DND-41 (cell line): ENCODE data around the gene MYO18B.

Experiments used
- ATAC-seq: fragments of 200-7000 bp; cut with Tn5 transposase; 3 replicates; pipeline ENCODE4 v1.9.1; 2021; ENCODE audit warnings: low read depth; ENCODE audit not compliant: insufficient read depth
- DNase-seq: peaks from one replicate; pipeline ENCODE4 v3.0.0-alpha.2; 2020
- H2AFZ ChIP-seq: 2 replicates; pipeline ENCODE4 v1.6.0; 2012; ENCODE audit warnings: low read depth, low read length
- H3K27ac ChIP-seq: 2 replicates; pipeline ENCODE4 v1.5.1; 2012; ENCODE audit warnings: low read length, inconsistent platforms
- H3K27me3 ChIP-seq: fragments of 200-600 bp; sonication (generic); 2 replicates; pipeline ENCODE4 v1.6.0; 2012; ENCODE audit warnings: low read length, mild to moderate bottlenecking, inconsistent platforms; ENCODE audit not compliant: insufficient read depth, poor library complexity
- H3K36me3 ChIP-seq: 2 replicates; pipeline ENCODE4 v1.5.1; 2012; ENCODE audit warnings: low read length, inconsistent platforms; ENCODE audit not compliant: insufficient read depth
- H3K4me1 ChIP-seq: 2 replicates; pipeline ENCODE4 v1.5.1; 2012; ENCODE audit warnings: mild to moderate bottlenecking, low read length; ENCODE audit not compliant: insufficient read depth
- H3K4me2 ChIP-seq: 2 replicates; pipeline ENCODE4 v1.6.0; 2012; ENCODE audit warnings: mild to moderate bottlenecking, moderate library complexity, low read length, inconsistent platforms; ENCODE audit not compliant: insufficient read depth
- H3K4me3 ChIP-seq, 2 experiments: fragments of 200-600 bp in 1 of 2; shearing (Covaris generic) in 1 of 2; 2 replicates each; pipeline ENCODE4 v1.5.1; 2012 to 2016; ENCODE audit warnings: inconsistent platforms in 2 of 2, low read length in 2 of 2, mild to moderate bottlenecking in 2 of 2, low read depth in 1 of 2, moderate library complexity in 1 of 2
- H3K79me2 ChIP-seq: 2 replicates; pipeline ENCODE4 v1.6.0; 2012; ENCODE audit warnings: low read length, inconsistent platforms; ENCODE audit not compliant: insufficient read depth
- H3K9ac ChIP-seq: 2 replicates; pipeline ENCODE4 v1.6.0; 2012; ENCODE audit warnings: low read depth, mild to moderate bottlenecking, inconsistent platforms, low read length, moderate library complexity
- H3K9me3 ChIP-seq: 2 replicates; pipeline ENCODE4 v1.5.1; 2012; ENCODE audit warnings: low read length, moderate library complexity, mild to moderate bottlenecking, inconsistent platforms; ENCODE audit not compliant: insufficient read depth, severe bottlenecking
- H4K20me1 ChIP-seq: 2 replicates; pipeline ENCODE4 v1.6.0; 2012; ENCODE audit warnings: low read length; ENCODE audit not compliant: insufficient read depth
- CTCF ChIP-seq: IDR thresholded peaks from 2 replicates; pipeline ENCODE4 v1.5.1; 2012; ENCODE audit warnings: borderline replicate concordance, low read length, moderate library complexity, mild to moderate bottlenecking; ENCODE audit not compliant: poor library complexity, severe bottlenecking; ENCODE audit errors: extremely low read depth
- EZH2 ChIP-seq: IDR thresholded peaks from 3 replicates; pipeline ENCODE4 v1.6.1; 2012; ENCODE audit warnings: borderline replicate concordance, low read depth, mild to moderate bottlenecking, moderate library complexity, low read length, inconsistent platforms; ENCODE audit not compliant: severe bottlenecking

MYO18B gene

GRCh38 chr22:25930083-25930482, 188.1 kb downstream of the MYO18B start:
- Histone ChIP-seq H3K9ac (no peak overlapping the region), H3K79me2 (no peaks in the 10 kb centered on the region), H3K4me3 (no peak overlapping the region), H3K4me2 (no peak overlapping the region), H2AFZ (no peak overlapping the region), H3K9me3 (no peaks in the 10 kb centered on the region), H3K36me3 (no peaks in the 10 kb centered on the region), H3K27me3 (no peaks in the 10 kb centered on the region), H3K27ac (no peak overlapping the region), H3K4me1 (no peaks in the 10 kb centered on the region), H4K20me1 (no peaks in the 10 kb centered on the region)
- no peak for DNase-seq
- no peak for TF ChIP-seq EZH2
- no peak for TF ChIP-seq CTCF
- no peak for ATAC-seq

GRCh38 chr22:25930788-25931310, 188.9 kb downstream of the MYO18B start:
- H3K27me3 ChIP-seq: no peaks in the 10 kb centered on the region
- TF ChIP-seq CTCF: no peak
- TF ChIP-seq EZH2: no peak
- H3K9me3 ChIP-seq: no peaks in the 10 kb centered on the region
- H4K20me1 ChIP-seq: no peaks in the 10 kb centered on the region
- H3K4me2 ChIP-seq: no peak overlapping the region
- no peak for ATAC-seq
- H3K4me3 ChIP-seq: no peak overlapping the region
- no peaks in the 10 kb centered on the region for H3K36me3 ChIP-seq
- no peaks in the 10 kb centered on the region for H3K4me1 ChIP-seq
- H2AFZ ChIP-seq: no peak overlapping the region
- DNase-seq: no peak
- H3K79me2 ChIP-seq: no peaks in the 10 kb centered on the region
- H3K27ac ChIP-seq: no peak overlapping the region
- H3K9ac ChIP-seq: no peak overlapping the region

- DNase-seq (no peak), ATAC-seq (no peak)
- no peak overlapping the region for H3K4me3 ChIP-seq
- H3K4me1 ChIP-seq: no peaks in the 10 kb centered on the region
- H3K9me3 ChIP-seq: no peaks in the 10 kb centered on the region
- no peak overlapping the region for H2AFZ ChIP-seq
- TF ChIP-seq CTCF (no peak), EZH2 (no peak)
- H4K20me1 ChIP-seq: no peaks in the 10 kb centered on the region
- H3K27me3 ChIP-seq: no peaks in the 10 kb centered on the region
- no peaks in the 10 kb centered on the region for H3K36me3 ChIP-seq
- no peak overlapping the region for H3K27ac ChIP-seq
- H3K79me2 ChIP-seq: no peaks in the 10 kb centered on the region
- H3K9ac ChIP-seq: no peak overlapping the region
- no peak overlapping the region for H3K4me2 ChIP-seq
Measured at GRCh38 chr22:25933158-25933788, 191.3 kb downstream of the MYO18B start.
